SK-N-SH treated with all-trans-retinoic acid at 6 μM for 48 hours (cell line): ENCODE results near the gene ZSCAN1.

Experiments
- ATAC-seq: fragments of 200-7000 bp; cut with Tn5 transposase; 3 replicates; pipeline ENCODE4 v1.9.1; 2020; ENCODE audit warnings: mild to moderate bottlenecking, moderate library complexity
- ARNTL ChIP-seq: fragments of 450-650 bp; formaldehyde crosslinking; IDR thresholded peaks from 2 replicates; pipeline ENCODE4 v1.5.0; 2020; ENCODE audit warnings: low read depth, mild to moderate bottlenecking, moderate library complexity, borderline replicate concordance
- BACH2 ChIP-seq: fragments of 250-450 bp; sonication (Bioruptor Pico); IDR thresholded peaks from 2 replicates; pipeline ENCODE4 v1.9.0; 2021; ENCODE audit warnings: mild to moderate bottlenecking, borderline replicate concordance
- CSDC2 ChIP-seq: fragments of 250-450 bp; sonication (Bioruptor Pico); IDR thresholded peaks from 2 replicates; pipeline ENCODE4 v1.5.0; 2020; ENCODE audit warnings: mild to moderate bottlenecking, moderate library complexity
- ESRRG ChIP-seq: fragments of 250-450 bp; sonication (Bioruptor Pico); IDR thresholded peaks from 2 replicates; pipeline ENCODE4 v1.6.1; 2021; ENCODE audit warnings: mild to moderate bottlenecking
- GLIS3 ChIP-seq: fragments of 250-450 bp; sonication (Bioruptor Pico); IDR thresholded peaks from 2 replicates; pipeline ENCODE4 v1.5.0; 2020; ENCODE audit warnings: mild to moderate bottlenecking, moderate library complexity
- ISL1 ChIP-seq: fragments of 250-450 bp; sonication (Bioruptor Pico); IDR thresholded peaks from 2 replicates; pipeline ENCODE4 v2.1.2; 2022; ENCODE audit warnings: mild to moderate bottlenecking, moderate library complexity
- PATZ1 ChIP-seq: fragments of 250-450 bp; sonication (Bioruptor Pico); IDR thresholded peaks from 2 replicates; pipeline ENCODE4 v1.8.0; 2020; ENCODE audit warnings: mild to moderate bottlenecking, moderate library complexity, borderline replicate concordance
- POU6F1 ChIP-seq: fragments of 250-450 bp; sonication (Bioruptor Pico); IDR thresholded peaks from 2 replicates; pipeline ENCODE4 v1.8.0; 2021; ENCODE audit warnings: low read depth, mild to moderate bottlenecking, moderate library complexity, borderline replicate concordance
- PPARA ChIP-seq: fragments of 250-450 bp; sonication (Bioruptor Pico); IDR thresholded peaks from 2 replicates; pipeline ENCODE4 v1.5.0; 2020; ENCODE audit warnings: mild to moderate bottlenecking, borderline replicate concordance
- RARB ChIP-seq: fragments of 250-450 bp; sonication (Bioruptor Pico); IDR thresholded peaks from 2 replicates; pipeline ENCODE4 v1.8.0; 2021; ENCODE audit warnings: mild to moderate bottlenecking, moderate library complexity
- SNAI2 ChIP-seq: fragments of 250-450 bp; sonication (Bioruptor Pico); IDR thresholded peaks from 2 replicates; pipeline ENCODE4 v1.5.0; 2020; ENCODE audit warnings: mild to moderate bottlenecking, moderate library complexity
- TCF4 ChIP-seq: fragments of 250-450 bp; sonication (Bioruptor Pico); IDR thresholded peaks from 2 replicates; pipeline ENCODE4 v1.8.0; 2021; ENCODE audit warnings: mild to moderate bottlenecking, moderate library complexity, borderline replicate concordance
- TOX ChIP-seq: fragments of 250-450 bp; sonication (Bioruptor Pico); IDR thresholded peaks from 2 replicates; pipeline ENCODE4 v1.8.0; 2021; ENCODE audit warnings: mild to moderate bottlenecking, moderate library complexity, borderline replicate concordance
- TSHZ2 ChIP-seq: fragments of 250-450 bp; sonication (Bioruptor Pico); IDR thresholded peaks from 2 replicates; pipeline ENCODE4 v1.5.0; 2020; ENCODE audit warnings: mild to moderate bottlenecking, moderate library complexity
- ZC3H10 ChIP-seq: fragments of 250-450 bp; sonication (Bioruptor Pico); IDR thresholded peaks from 2 replicates; pipeline ENCODE4 v1.5.1; 2021; ENCODE audit warnings: mild to moderate bottlenecking, moderate library complexity
- ZFP3 ChIP-seq: fragments of 250-450 bp; sonication (Bioruptor Pico); IDR thresholded peaks from 2 replicates; pipeline ENCODE4 v1.5.0; 2020; ENCODE audit warnings: mild to moderate bottlenecking, moderate library complexity
- ZFP30 ChIP-seq: fragments of 450-650 bp; formaldehyde crosslinking; IDR thresholded peaks from 2 replicates; pipeline ENCODE4 v1.5.0; 2022; ENCODE audit warnings: mild to moderate bottlenecking, moderate library complexity
- ZNF565 ChIP-seq: fragments of 450-650 bp; formaldehyde crosslinking; conservative IDR thresholded peaks from 2 replicates; pipeline ENCODE4 v1.5.0; 2020; ENCODE audit warnings: low read depth, mild to moderate bottlenecking, moderate library complexity
- ZNF70 ChIP-seq: fragments of 450-650 bp; formaldehyde crosslinking; IDR thresholded peaks from 2 replicates; pipeline ENCODE4 v1.5.0; 2020; ENCODE audit warnings: mild to moderate bottlenecking, moderate library complexity
- ZNF8 ChIP-seq: fragments of 450-650 bp; formaldehyde crosslinking; IDR thresholded peaks from 2 replicates; pipeline ENCODE4 v1.5.0; 2020; ENCODE audit warnings: mild to moderate bottlenecking, moderate library complexity
- TF ChIP-seq, protein P1 (sequence below): fragments of 250-450 bp; sonication (Bioruptor Pico); IDR thresholded peaks from 2 replicates; pipeline ENCODE4 v1.5.1; 2021; ENCODE audit warnings: mild to moderate bottlenecking, moderate library complexity
- TF ChIP-seq, protein P2 (sequence below): fragments of 250-450 bp; sonication (Bioruptor Pico); IDR thresholded peaks from 2 replicates; pipeline ENCODE4 v1.5.1; 2020; ENCODE audit warnings: low read depth, mild to moderate bottlenecking, moderate library complexity

The ZSCAN1 gene

DNA sequence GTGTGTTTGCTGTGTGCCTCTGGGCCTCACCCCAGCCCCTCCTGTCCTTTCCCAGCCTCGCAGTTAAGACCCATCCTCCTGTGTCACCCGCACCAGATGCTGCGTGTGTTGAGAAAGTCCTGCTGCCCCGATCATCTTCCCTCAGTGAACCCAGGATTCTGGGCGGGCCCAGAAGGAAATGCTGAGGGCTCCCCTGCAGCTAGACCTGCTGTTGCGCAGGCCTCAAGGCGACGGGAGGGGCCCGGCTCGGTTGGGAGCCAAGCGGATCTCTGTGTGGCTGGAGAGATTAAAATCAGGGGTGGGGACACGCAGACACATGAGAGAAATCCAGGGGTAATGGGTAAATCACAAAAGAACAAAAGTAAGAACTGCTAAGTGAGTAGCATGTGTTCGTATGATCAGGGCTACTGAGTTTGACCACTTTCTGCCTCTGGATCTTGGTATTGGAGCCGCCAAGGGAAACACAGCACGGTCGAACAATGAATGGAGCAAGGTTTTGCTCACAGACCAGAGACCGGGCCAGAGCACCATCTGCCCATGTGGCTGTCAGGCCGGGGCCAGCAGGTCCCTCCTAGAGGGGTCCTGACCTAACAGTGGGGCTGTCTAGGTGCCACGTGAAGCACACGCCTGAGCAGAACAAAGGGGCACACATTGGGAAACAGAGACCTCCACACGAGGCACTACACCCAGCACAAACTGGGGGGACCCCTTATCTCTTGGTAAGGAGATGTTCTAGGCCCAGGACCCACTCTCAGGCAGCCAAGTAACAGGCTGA, 7.1 kb downstream of the ZSCAN1 start:
- TF ChIP-seq POU6F1 (CRISPR knock-in tag) (no peak), ZFP3 (CRISPR knock-in tag) (no peak), PATZ1 (CRISPR knock-in tag) (no peak), RARB (CRISPR knock-in tag) (no peak), ZC3H10 (no peak), ZNF70 (no peak), TCF4 (no peak), ZFP30 (CRISPR knock-in tag) (no peak), CSDC2 (no peak), ISL1 (CRISPR knock-in tag) (no peak), ZNF565 (CRISPR knock-in tag) (no peak)
- TF ChIP-seq, protein P1, sequence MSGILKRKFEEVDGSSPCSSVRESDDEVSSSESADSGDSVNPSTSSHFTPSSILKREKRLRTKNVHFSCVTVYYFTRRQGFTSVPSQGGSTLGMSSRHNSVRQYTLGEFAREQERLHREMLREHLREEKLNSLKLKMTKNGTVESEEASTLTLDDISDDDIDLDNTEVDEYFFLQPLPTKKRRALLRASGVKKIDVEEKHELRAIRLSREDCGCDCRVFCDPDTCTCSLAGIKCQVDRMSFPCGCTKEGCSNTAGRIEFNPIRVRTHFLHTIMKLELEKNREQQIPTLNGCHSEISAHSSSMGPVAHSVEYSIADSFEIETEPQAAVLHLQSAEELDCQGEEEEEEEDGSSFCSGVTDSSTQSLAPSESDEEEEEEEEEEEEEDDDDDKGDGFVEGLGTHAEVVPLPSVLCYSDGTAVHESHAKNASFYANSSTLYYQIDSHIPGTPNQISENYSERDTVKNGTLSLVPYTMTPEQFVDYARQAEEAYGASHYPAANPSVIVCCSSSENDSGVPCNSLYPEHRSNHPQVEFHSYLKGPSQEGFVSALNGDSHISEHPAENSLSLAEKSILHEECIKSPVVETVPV (CRISPR knock-in tag), result no peak
- ATAC-seq, result no peak

DNA sequence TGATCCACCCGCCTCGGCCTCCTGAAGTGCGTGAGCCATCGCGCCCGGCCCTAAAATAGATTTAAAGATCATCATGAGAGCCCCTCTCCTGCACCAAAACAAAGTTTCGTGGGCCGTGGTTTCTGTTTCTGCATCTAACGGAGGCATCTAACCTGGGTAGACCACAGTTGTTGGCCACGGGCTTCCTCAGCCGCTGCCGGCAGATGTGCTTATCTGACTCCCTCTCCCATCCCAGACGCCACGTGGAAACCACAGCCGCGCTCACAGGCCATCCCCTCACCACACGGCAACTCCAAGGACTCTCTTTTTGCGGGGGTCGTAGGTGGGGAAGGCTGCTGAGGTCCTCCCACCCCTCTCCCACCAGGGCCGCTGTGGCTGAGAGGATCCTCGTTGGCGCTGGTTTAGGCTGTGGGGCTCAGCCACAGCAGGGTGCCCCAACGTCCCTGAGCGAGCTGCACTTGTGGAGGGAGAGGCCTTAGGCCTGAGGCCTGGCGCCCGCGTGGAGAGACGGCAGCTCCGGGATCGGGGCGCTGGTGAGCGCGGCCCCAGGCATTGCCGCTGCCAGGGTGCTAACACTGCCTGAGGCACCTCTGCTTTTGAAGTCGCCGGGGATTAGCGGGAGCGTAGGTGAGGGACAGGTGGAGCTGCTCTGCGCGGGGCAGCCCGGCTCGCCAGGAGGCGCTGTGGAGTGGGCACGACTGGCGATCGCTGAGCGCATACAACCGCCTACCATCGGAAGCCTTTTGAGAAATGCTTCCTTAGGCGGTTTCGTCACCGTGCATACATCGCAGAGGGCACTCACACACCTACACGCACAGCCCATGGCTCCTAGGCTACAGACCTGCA, 8.9 kb downstream of the ZSCAN1 start:
- TF ChIP-seq ARNTL (CRISPR knock-in tag) (no peak), CSDC2 (no peak), ISL1 (CRISPR knock-in tag) (no peak), GLIS3 (CRISPR knock-in tag) (no peak), ZNF8 (no peak), SNAI2 (CRISPR knock-in tag) (no peak), ESRRG (no peak), ZFP30 (CRISPR knock-in tag) (no peak), BACH2 (CRISPR knock-in tag) (no peak), TCF4 (no peak), ZNF565 (CRISPR knock-in tag) (no peak), TSHZ2 (CRISPR knock-in tag) (no peak), POU6F1 (CRISPR knock-in tag) (no peak), ZFP3 (CRISPR knock-in tag) (no peak), RARB (CRISPR knock-in tag) (no peak), TOX (CRISPR knock-in tag) (no peak), PPARA (no peak), ZC3H10 (no peak)
- TF ChIP-seq, protein P2, sequence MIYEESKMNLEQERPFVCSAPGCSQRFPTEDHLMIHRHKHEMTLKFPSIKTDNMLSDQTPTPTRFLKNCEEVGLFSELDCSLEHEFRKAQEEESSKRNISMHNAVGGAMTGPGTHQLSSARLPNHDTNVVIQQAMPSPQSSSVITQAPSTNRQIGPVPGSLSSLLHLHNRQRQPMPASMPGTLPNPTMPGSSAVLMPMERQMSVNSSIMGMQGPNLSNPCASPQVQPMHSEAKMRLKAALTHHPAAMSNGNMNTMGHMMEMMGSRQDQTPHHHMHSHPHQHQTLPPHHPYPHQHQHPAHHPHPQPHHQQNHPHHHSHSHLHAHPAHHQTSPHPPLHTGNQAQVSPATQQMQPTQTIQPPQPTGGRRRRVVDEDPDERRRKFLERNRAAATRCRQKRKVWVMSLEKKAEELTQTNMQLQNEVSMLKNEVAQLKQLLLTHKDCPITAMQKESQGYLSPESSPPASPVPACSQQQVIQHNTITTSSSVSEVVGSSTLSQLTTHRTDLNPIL (CRISPR knock-in tag), result no peak
- no peak for ATAC-seq
